ENCODE data around the gene YWHAH. TPM values are rescaled to one million over a fixed set of nuclear protein-coding genes. Genes with fewer than 3 reads are reported as not detected.

The YWHAH gene
- total and polyA plus RNA-seq, 8 donors, result 100 to 183 (median 113) TPM

DNA sequence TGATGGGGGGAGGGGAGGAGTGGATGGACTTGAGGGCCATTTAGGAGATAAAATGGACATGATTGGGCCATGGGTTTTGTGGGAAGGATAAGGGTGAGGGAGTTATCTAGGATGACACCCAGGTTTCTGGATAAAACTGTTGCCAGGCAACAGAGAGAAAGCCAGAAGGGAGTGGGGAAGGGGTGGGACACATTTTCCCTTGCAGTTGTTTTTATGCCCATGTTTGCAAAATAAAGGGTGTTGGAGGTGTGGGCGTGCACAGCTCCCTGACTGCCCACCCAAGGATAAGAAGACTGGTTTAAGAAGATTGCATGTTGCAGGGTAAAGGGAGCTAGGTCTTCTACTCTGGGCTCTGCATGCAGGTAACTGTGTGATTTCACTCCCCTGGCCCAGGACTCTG lies 18.3 kb upstream of the YWHAH start:
- ATAC-seq (no peak), DNase-seq (no peak)
- Histone ChIP-seq H3K4me3 (no peak overlapping the region), H3K4me1 (peaks cover 0 to 31% of the 10 kb centered on the region in 2 donors), H3K27ac (no peak overlapping the region), H3K36me3 (no peaks in the 10 kb centered on the region), H3K27me3 (no peaks in the 10 kb centered on the region), H3K9me3 (no peaks in the 10 kb centered on the region)
- intact Hi-C loops (cut with DNase I), result no loop called here
- TF ChIP-seq, protein P1, sequence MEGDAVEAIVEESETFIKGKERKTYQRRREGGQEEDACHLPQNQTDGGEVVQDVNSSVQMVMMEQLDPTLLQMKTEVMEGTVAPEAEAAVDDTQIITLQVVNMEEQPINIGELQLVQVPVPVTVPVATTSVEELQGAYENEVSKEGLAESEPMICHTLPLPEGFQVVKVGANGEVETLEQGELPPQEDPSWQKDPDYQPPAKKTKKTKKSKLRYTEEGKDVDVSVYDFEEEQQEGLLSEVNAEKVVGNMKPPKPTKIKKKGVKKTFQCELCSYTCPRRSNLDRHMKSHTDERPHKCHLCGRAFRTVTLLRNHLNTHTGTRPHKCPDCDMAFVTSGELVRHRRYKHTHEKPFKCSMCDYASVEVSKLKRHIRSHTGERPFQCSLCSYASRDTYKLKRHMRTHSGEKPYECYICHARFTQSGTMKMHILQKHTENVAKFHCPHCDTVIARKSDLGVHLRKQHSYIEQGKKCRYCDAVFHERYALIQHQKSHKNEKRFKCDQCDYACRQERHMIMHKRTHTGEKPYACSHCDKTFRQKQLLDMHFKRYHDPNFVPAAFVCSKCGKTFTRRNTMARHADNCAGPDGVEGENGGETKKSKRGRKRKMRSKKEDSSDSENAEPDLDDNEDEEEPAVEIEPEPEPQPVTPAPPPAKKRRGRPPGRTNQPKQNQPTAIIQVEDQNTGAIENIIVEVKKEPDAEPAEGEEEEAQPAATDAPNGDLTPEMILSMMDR (IDR thresholded peaks at IDR 0.05), result no peak

DNA sequence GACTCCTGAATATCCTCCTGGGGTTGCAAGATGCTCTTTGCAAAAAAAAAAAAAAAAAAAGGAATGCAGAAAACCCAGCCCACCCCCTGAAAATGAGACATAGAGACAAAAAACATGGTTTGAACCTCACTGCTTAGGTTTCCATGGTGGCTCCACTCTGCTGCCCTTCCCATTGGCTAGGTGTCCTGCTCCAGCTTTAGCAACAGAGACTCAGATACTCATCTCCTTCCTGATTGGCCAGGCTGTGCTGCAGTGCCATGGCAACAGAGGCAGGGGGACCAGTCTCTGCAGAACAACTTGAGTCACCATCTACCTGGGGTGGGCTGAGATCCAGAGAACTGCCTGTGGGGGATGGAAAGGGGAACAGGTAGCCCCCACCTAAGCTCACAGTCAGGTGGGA lies 17.4 kb upstream of the YWHAH start:
- intact Hi-C loops (cut with DNase I), result no loop called here
- Histone ChIP-seq H3K9me3 (no peaks in the 10 kb centered on the region), H3K27me3 (no peaks in the 10 kb centered on the region), H3K4me1 (peaks cover 0 to 22% of the 10 kb centered on the region in 2 donors), H3K36me3 (no peaks in the 10 kb centered on the region), H3K4me3 (no peak overlapping the region), H3K27ac (no peak overlapping the region)
- no peak for DNase-seq
- TF ChIP-seq, protein P1 (IDR thresholded peaks at IDR 0.05), result no peak
- no peak for ATAC-seq

DNA sequence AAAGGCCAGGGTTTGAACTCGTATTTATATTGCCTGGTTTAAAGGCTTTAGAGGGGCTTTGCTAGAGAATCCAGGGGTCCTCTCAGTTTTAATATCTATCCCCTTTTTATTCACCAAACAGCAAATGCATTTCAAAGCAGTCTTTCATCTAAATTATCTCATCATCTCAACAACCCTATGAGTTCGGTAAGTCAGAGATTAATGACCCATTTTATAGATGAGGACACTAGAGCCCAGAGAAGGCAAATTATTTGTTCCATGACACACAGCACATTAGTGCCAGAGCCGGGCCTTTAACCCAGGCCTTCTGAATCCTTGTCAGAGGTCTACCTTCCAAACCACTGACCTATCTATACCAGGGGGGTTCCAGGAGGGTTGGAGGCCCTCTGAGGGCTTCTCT lies 16.8 kb upstream of the YWHAH start:
- TF ChIP-seq, protein P1 (IDR thresholded peaks at IDR 0.05), result no peak
- no peaks in the 10 kb centered on the region for H3K36me3 ChIP-seq
- intact Hi-C loops (cut with DNase I), result no loop called here
- no peak overlapping the region for H3K4me3 ChIP-seq
- H3K9me3 ChIP-seq, result no peaks in the 10 kb centered on the region
- no peak overlapping the region for H3K27ac ChIP-seq
- ATAC-seq (no peak), DNase-seq (no peak)
- no peaks in the 10 kb centered on the region for H3K27me3 ChIP-seq
- H3K4me1 ChIP-seq, result peaks cover 0 to 16% of the 10 kb centered on the region in 2 donors

DNA sequence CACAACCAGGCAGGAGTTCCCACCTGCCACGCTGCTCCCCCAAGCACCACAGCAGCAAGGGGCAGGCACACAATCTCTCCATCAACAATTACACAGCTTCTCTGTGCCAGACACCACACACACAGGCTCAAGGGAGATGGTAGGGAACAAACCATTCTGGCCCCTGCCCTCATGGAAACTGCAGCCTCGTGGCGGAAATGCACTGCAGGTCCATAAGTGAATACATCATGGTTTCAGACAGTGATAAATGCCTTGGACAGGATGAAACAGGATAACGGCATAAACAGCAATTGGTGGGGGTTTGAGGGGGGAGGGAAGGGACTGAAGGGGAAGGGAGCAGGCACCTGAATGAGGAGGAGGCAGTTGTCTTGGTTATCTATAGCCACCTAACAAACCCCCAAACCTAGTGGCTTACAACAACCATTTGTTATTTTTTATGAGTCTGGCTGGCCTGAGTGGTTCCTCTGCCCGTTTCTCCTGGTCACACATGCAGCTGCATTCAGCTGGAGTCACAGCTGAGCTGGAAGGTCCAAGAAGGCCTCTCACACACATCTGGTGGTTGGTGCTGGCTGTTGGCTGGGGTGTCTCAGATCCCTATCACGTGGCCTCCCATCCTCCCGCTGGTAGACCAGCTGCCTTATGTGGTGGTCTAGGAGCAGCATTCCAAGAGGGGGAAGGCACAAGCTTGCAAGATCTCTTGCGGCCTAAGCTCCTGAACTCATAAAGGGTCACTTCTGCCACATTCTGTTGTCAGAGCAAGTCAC lies 15.0 kb upstream of the YWHAH start:
- peak in 2 of 4 donors; percentile 65 to 89 for DNase-seq
- intact Hi-C loops (cut with DNase I), result no loop called here
- ATAC-seq, result no peak
- no peak overlapping the region for H3K27ac ChIP-seq
- no peak overlapping the region for H3K4me3 ChIP-seq
- no peaks in the 10 kb centered on the region for H3K4me1 ChIP-seq
- no peaks in the 10 kb centered on the region for H3K9me3 ChIP-seq
- H3K36me3 ChIP-seq, result no peaks in the 10 kb centered on the region
- H3K27me3 ChIP-seq, result no peaks in the 10 kb centered on the region
- TF ChIP-seq, protein P1 (IDR thresholded peaks at IDR 0.05), result no peak

DNA sequence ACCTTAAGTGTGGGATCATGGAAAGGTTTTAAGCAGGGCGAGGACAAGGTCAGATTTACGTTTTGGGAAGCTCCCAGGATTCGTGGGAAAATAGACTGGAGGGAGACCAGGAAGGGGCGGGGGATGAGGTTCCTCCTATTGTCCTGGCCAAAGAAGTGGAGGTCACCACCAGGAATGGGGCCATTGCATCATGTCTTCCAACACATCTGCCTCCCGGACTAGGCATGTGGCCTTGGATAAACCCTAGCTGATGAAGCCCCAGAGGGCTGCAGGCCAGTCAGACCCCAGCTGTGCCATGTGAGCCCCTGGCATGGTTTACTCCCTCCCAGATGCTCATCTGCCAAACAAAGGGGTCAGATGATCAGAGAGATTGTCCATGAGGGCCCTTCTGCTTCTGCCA lies 11.5 kb upstream of the YWHAH start:
- peaks cover 0 to 4% of the 10 kb centered on the region in 2 donors for H3K4me1 ChIP-seq

More for the DNA sequence above, 11.5 kb upstream of the YWHAH start:
- intact Hi-C loops (cut with DNase I), result no loop called here
- no peaks in the 10 kb centered on the region for H3K9me3 ChIP-seq
- DNase-seq (no peak), ATAC-seq (no peak)
- no peaks in the 10 kb centered on the region for H3K27me3 ChIP-seq
- H3K36me3 ChIP-seq, result no peaks in the 10 kb centered on the region
- no peak overlapping the region for H3K4me3 ChIP-seq
- no peak overlapping the region for H3K27ac ChIP-seq
- TF ChIP-seq, protein P1 (IDR thresholded peaks at IDR 0.05), result no peak

Measured in left lung (tissue), 10 donors.